ENCODE measurements around the gene SLC25A24.
A peak's percentile ranks its signal among the peaks of the same experiment; 100 is the strongest.
"Not testable (repeated sequence)": the region's sequence is repeated elsewhere in the genome, so short reads cannot be mapped to it uniquely, and the experiment has no call there.

Gene SLC25A24

DNA sequence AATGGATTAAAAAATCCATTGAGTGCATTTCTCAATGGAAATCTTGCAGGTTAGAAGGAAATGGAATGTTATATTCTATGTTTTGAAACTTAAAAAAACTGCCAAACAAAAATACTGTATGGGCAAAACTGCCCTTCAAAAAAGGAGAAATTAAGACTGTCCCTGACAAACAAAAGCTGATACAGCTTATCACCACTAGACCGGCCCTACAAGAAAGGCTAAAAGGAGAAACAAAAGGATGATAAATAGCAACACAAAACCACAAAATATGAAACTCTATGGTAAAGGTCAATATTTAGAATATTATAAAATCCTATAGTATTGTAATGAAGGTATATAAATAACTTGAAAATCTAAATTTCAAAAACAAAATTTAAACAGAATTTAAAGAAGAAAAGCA is 60.0 kb downstream of the SLC25A24 start:
- DNase-seq (ENCODE audit: low read depth in 2 of 2): no peak

DNA sequence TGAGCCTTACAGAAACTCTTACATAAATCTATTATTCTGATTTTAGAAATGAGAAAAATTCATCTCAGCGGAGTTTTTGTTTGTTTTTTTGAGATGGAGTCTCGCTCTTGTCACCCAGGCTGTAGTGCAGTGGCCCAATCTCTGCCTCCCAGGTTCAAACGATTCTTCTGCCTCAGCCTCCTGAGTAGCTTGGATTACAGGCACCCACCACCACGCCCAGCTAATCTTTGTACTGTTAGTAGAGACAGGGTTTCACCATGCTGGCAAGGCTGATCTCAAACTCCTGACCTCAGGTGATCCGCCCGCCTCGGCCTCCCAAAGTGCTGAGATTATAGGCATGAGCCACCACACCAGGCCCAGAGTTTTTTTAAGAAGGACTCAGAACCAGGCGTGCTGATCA is 60.6 kb downstream of the SLC25A24 start:
- not testable (repeated sequence) for DNase-seq (ENCODE audit: low read depth in 2 of 2)

DNA sequence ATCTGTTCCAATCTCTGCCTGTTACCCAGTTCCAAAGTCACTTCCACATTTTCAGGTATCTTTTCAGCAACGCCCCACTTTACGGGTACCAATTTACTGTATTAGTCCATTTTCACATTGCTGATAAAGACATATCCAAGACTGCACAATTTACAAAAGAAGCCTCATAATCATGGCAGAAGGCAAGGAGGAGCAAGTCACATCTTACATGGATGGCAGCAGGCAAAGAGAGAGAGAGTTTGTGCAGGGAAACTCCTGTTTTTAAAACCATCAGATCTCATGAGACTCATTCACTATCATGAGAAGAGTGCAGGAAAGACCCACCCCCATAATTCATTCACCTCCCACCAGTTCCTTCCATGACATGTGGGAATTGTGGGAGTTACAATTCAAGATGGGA is 67.0 kb downstream of the SLC25A24 start:
- not testable (repeated sequence) for DNase-seq (ENCODE audit: low read depth in 2 of 2)

DNA sequence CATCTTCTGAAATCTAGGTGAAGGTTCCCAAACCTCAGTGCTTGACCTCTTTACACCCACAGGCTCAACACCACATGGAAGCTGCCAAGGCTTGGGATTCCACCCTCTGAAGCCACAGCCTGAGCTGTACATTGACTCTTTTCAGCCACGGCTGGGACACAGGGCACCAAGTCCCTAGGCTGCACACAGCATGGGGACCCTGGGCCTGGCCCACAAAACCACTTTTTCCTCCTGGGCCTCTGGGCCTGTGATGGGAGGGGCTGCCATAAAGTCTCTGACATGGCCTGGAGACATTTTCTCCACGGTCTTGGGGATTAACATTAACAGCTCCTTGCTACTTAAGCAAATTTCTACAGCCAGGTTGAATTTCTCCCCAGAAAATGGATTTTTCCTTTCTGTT is 67.8 kb downstream of the SLC25A24 start:
- not testable (repeated sequence) for DNase-seq (ENCODE audit: low read depth in 2 of 2)

DNA sequence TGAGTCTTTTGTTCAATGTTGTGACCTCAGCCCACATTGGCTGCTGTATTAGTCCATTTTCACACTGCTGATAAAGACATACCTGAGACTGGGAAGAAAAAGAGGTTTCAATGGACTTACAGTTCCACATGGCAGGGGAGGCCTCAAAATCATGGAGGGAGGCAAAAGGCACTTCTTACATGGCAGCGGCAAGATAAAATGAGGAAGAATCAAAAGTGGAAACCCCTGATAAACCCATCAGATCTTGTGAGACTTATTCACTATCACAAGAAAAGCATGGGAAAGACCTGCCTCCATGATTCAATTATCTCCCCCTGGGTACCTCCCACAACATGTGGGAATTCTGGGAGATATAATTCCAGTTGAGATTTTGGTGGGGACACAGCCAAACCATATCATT is 68.9 kb downstream of the SLC25A24 start:
- DNase-seq (ENCODE audit: low read depth in 2 of 2): not testable (repeated sequence)

DNA sequence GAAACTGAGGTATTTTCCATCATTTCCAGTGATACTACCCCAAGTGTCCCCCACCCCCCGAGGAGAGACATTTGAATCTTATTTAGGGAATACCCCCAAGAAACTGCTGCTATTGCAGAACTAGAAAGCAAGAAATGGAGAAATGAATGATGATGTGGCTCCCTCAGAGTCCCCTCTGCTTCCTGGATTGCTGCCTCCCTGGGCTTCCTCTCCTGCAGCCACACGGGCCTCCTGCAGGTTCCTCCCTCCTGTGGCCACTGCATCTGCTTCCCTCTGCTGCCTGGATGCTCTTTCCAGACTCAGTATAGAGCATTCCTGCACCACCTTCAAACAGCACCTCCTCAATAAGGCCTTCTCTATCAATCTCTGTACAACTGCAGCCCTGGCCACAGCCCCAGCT is 69.3 kb downstream of the SLC25A24 start:
- DNase-seq (ENCODE audit: low read depth in 2 of 2): no peak

DNA sequence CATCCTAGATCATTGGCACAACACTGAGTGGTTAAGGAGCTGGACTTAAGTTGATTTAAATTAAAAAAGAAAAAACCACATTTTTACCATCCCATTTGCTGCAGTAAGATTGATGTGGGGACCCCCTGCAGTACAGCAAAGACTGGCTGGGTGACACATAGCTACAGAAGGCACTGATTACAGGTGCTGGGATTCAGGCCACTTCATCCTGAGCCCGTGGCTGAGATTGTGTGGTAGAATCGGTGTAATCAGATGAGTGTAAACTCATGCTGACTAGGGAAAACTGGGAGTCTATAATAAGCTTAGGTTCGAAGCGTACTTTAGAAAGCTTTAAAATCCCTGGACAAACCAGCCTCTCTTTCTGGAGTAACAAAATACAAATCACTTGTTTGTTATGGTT is 70.1 kb downstream of the SLC25A24 start:
- no peak for DNase-seq (ENCODE audit: low read depth in 2 of 2)

GRCh38 chr1:108125312-108126138 is 74.6 kb downstream of the SLC25A24 start:
- DNase-seq (ENCODE audit: low read depth in 2 of 2): peak; percentile 33

GRCh38 chr1:108124622-108125311 is 75.4 kb downstream of the SLC25A24 start:
- DNase-seq (ENCODE audit: low read depth in 2 of 2): no peak

DNA sequence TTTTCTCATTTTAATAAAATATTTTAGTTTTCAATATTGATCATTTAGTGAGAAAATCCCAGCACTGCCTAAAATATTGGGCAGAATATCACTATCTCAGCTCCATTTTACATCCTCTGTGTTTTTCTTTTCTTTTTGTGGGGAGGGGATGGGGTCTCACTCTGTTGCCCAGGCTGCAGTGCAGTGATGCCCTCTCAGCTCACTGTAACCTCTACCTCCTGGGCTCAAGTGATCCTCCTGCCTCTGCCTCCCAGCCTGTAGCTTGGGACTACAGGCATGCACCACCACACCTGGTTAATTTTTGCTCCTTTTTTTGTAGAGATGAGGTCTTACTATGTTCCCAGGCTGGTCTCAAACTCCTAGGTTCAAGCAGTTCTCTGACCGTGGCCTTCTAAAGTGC is 76.1 kb downstream of the SLC25A24 start:
- DNase-seq (ENCODE audit: low read depth in 2 of 2): no peak

DNA sequence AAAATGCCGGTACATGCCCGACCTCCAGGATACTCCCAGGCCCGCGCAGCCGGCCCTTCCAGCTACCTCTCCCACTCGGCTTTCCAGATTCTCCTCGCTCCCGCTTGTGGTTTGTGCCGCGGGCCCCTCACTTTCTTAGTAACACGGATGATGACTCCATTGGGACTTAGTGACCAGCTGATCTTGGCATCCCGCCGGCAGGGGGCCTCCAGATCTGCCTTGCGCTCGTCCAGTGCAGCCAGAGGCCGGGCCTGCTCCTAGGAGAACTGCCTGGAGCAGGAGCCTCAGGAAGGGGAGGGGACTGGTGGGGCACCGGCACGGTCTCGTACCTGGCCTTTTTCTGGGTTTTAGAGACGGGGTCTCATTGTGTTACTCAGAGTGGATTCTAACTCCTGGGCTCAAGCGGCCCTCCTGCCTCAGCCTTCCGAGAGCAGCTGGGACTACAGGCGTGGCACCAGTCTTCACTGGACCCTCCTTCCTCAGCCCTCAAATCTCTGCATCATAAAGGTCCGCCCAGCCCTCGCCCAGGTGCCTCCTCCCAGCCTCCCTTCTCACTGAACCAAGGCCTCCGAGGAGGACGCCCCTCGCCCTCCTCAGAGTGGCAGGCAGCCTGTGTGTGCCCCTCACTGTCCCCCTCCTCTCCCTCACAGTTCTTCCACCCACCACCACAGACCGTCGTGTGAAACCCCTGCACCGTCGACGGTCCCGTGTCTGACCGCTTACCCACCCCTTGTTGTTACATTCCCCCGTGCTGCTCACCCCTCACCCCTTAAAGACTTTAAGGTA is 78.6 kb downstream of the SLC25A24 start:
- no peak for DNase-seq (ENCODE audit: low read depth in 2 of 2)

DNA sequence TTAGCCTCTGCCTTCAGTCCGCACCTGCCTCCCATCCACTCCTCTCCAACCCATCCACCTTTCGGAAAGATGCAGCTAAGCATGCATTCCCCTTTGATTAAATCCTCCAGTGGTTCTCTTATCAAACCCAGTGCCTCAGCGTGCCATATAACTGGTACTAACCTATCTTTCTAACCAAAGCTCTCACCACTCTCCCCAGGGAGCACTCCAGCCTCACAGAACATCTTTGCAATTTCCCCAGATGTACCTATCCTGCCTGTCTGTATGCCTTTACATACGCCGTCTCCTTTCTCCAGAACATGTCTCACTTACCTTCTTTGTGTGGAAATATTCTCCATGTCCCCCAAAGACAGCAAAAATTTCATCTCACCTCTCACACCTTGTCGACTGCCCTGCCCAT is 80.0 kb downstream of the SLC25A24 start:
- no peak for DNase-seq (ENCODE audit: low read depth in 2 of 2)

GRCh38 chr1:108119500-108119899 is 80.6 kb downstream of the SLC25A24 start:
- no peak for DNase-seq (ENCODE audit: low read depth in 2 of 2)

- DNase-seq (ENCODE audit: low read depth in 2 of 2): peak; percentile 62
Measured at GRCh38 chr1:108117945-108118902, 81.9 kb downstream of the SLC25A24 start.

DNA sequence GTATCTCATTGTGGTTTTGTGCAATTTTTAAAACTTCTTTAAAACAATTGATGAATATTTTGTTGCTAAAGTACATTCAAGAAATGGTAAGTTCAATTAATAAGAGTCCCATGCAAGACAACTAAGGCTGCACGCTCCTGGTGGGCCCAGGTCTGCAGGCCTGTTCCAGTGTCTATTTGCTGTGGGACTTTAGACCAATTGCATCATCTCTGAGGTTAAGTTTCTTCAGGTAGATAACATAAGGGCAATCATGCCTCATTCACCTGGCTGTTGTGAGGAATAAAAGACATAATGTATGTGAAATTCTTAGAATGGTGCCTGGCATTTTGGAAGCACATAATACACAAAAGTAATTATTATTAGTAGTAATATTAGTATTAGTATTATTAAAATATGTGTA is 82.9 kb downstream of the SLC25A24 start:
- DNase-seq (ENCODE audit: low read depth in 2 of 2): no peak

DNA sequence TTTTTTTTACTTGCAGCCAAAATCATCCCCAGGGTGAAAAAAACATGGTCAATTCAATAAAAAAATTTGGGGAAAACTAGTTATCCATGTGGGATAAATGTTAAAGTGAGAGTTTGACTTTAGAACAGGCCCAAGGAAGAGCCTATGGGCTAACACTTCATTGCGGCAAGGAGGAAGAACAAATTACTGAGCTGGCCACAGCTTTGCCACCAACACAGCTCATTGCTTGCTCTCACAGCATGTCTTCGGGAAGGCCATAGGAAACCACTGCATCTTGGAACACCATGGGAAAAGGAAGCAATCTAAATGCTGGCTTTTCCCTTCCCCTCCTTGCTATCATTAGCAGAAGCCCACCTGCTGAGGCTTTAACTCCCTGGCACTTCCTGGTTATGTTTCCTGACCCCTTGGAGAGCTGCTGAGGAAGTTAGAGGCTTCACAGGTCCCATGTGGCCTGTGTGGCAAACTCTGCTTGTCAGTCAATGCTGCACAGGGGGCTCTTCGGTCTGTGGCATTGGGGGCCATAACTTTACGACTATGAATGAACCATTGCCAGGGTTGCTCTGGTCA is 86.0 kb downstream of the SLC25A24 start:
- DNase-seq (ENCODE audit: low read depth in 2 of 2): no peak

- DNase-seq (ENCODE audit: low read depth in 2 of 2): no peak
Measured at GRCh38 chr1:108113496-108113895, 86.6 kb downstream of the SLC25A24 start.

DNA sequence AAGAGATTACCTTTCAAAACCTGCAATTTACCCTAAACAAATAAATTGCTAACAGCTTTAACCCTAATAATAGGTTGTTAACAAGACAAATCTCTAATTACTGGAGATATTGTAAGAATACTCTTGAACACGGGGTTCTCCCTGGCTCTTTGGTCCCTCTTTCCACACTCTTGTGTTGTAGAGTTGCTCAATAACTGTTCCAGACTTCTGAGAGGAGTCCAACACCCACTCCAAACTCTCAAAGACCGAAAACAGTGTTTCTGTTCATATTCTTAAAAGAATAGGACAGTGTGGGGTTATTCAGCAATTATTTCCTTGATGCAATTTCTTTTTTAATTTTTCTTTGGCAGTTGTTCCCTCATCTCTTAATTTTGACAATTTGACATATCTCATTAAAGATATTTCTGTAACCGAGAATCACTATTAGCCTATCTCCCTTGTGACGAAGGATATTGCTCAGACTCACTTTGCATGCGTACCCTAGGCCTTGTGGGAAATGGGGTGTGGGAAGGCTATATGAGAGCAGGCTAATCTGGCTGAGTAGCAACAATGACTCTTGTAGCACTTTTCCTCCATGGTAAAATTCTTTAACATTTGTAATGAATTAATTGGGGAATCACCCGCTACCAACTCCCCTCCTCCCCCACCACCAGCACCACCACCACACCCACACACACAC is 90.7 kb downstream of the SLC25A24 start:
- DNase-seq (ENCODE audit: low read depth in 2 of 2): no peak

- no peak for DNase-seq (ENCODE audit: low read depth in 2 of 2)
Measured at GRCh38 chr1:108108119-108108518, 92.0 kb downstream of the SLC25A24 start.

DNA sequence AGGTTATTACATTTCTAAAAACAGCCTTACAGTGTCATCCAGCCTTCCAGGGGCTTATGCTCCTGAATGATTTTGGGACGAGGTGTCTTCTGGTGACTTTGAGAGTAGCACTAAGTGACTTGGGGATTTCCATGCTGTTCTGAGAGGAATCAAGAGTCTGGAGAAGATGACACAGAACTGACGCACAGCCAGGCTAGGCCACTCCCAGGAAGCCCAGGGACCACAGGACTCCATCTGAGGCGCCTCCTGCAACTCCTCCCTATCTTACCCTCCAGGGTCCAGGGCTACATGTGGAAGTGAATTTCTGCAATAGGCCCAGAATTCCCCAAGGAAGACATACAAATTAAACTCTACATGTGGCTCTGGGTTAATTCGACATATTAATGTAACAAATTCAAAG is 92.5 kb downstream of the SLC25A24 start:
- DNase-seq (ENCODE audit: low read depth in 2 of 2): peak; percentile 3 to 12

Measured in fibroblast of skin of left biceps (primary cell).